HepG2 (cell line): ENCODE results near the gene FYB1. TPM values are rescaled to one million over a fixed set of nuclear protein-coding genes. Genes with fewer than 3 reads are reported as not detected.

ENCODE experiments used
- AKAP8 ChIP-seq: sonication (generic); formaldehyde crosslinking; IDR thresholded peaks from 2 replicates; pipeline ENCODE4 v1.5.1; 2020; ENCODE audit warnings: mild to moderate bottlenecking, missing genetic modification reagents
- ARNT2 ChIP-seq: sonication (generic); formaldehyde crosslinking; IDR thresholded peaks from 2 replicates; pipeline ENCODE4 v1.8.0; 2022; ENCODE audit warnings: mild to moderate bottlenecking, low read depth, missing genetic modification reagents, moderate library complexity
- CEBPG ChIP-seq: IDR thresholded peaks from 2 replicates; pipeline ENCODE4 v1.6.1; 2016
- HMG20A ChIP-seq: IDR thresholded peaks from 2 replicates; pipeline ENCODE4 v1.6.1; 2016; ENCODE audit warnings: borderline replicate concordance
- HNRNPLL ChIP-seq: fragments of 200-400 bp; formaldehyde crosslinking; IDR thresholded peaks from 2 replicates; pipeline ENCODE4 v1.6.1; 2017; ENCODE audit warnings: mild to moderate bottlenecking, low read depth, low read length; ENCODE audit not compliant: poor library complexity, severe bottlenecking
- MATR3 ChIP-seq: sonication (generic); formaldehyde crosslinking; IDR thresholded peaks from 2 replicates; pipeline ENCODE4 v1.4.0; 2020; ENCODE audit warnings: missing genetic modification reagents
- MBNL3 ChIP-seq: fragments of 250-450 bp; sonication (Bioruptor Pico); conservative IDR thresholded peaks from 2 replicates; pipeline ENCODE4 v1.8.0; 2022; ENCODE audit warnings: mild to moderate bottlenecking, inconsistent platforms
- MED1 ChIP-seq: sonication (generic); formaldehyde crosslinking; IDR thresholded peaks from 2 replicates; pipeline ENCODE4 v1.4.0; 2020; ENCODE audit warnings: missing genetic modification reagents
- NRL ChIP-seq: sonication (generic); formaldehyde crosslinking; IDR thresholded peaks from 2 replicates; pipeline ENCODE4 v1.5.0; 2020; ENCODE audit warnings: missing genetic modification reagents, mild to moderate bottlenecking, moderate library complexity, borderline replicate concordance
- RXRB ChIP-seq: IDR thresholded peaks from 2 replicates; pipeline ENCODE4 v1.6.1; 2016; ENCODE audit warnings: borderline replicate concordance, missing genetic modification reagents, missing compliant biosample characterization
- SOX6 ChIP-seq, 2 experiments: fragments of 450-650 bp in 1 of 2; sonication (generic) in 1 of 2; formaldehyde crosslinking in 1 of 2; IDR thresholded peaks; 2 replicates each; pipeline versions ENCODE4 v1.4.0 to v1.6.1; 2017 to 2020; ENCODE audit warnings: antibody characterized with exemption in 1 of 2, mild to moderate bottlenecking in 1 of 2, missing genetic modification reagents in 1 of 2
- U2AF1 ChIP-seq: fragments of 200-400 bp; formaldehyde crosslinking; optimal IDR thresholded peaks from 2 replicates; pipeline ENCODE3; 2017; ENCODE audit warnings: mild to moderate bottlenecking, low read depth, low read length
- ZBTB8A ChIP-seq: sonication (generic); formaldehyde crosslinking; IDR thresholded peaks from 2 replicates; pipeline ENCODE4 v1.4.0; 2020; ENCODE audit warnings: mild to moderate bottlenecking, low read depth, missing genetic modification reagents, borderline replicate concordance
- ZNF121 ChIP-seq: sonication (generic); formaldehyde crosslinking; IDR thresholded peaks from 2 replicates; pipeline ENCODE4 v1.5.0; 2020; ENCODE audit warnings: mild to moderate bottlenecking, missing genetic modification reagents
- ZNF143 ChIP-seq: sonication (generic); formaldehyde crosslinking; IDR thresholded peaks from 2 replicates; pipeline ENCODE4 v1.4.0; 2020; ENCODE audit warnings: missing genetic modification reagents
- ZNF367 ChIP-seq: sonication (generic); formaldehyde crosslinking; IDR thresholded peaks from 2 replicates; pipeline ENCODE4 v1.4.0; 2020; ENCODE audit warnings: missing genetic modification reagents, borderline replicate concordance
- ZNF614 ChIP-seq: IDR thresholded peaks from 2 replicates; pipeline ENCODE4 v1.6.1; 2018; ENCODE audit warnings: missing biosample characterization, missing genetic modification reagents, inconsistent platforms, borderline replicate concordance
- polyA plus RNA-seq, 8 experiments: library from polyadenylated mRNA; depleted of rRNA in 3 of 8; stranded (reverse) in 7 of 8; unstranded in 1 of 8; fragments of >200 nt; fragmentation: Illumina TruSeq in 4 of 8; extraction: Trizol in 4 of 8; gene quantifications; 2 replicates each; pipeline versions ENCODE4 v1.2.1 to v1.2.3, GENCODE V29; 2011 to 2016; ENCODE audit warnings: low read depth in 4 of 8, missing spikeins in 1 of 8, mixed read lengths in 1 of 8; ENCODE audit not compliant: insufficient read depth in 1 of 8
- total RNA-seq, 5 experiments: library from RNA; depleted of rRNA; stranded (reverse); fragments of >200 nt; fragmentation: Illumina TruSeq; extraction: Trizol; gene quantifications; 2 replicates each; pipeline ENCODE4 v1.2.3, GENCODE V29; 2016; ENCODE audit warnings: low read depth in 1 of 5
- TF ChIP-seq, protein P1 (sequence below): sonication (generic); formaldehyde crosslinking; IDR thresholded peaks from 2 replicates; pipeline ENCODE4 v1.4.0; 2020; ENCODE audit warnings: mild to moderate bottlenecking, missing genetic modification reagents, borderline replicate concordance
- TF ChIP-seq, protein P2 (sequence below): sonication (generic); formaldehyde crosslinking; IDR thresholded peaks from 2 replicates; pipeline ENCODE4 v1.5.1; 2020; ENCODE audit warnings: mild to moderate bottlenecking, missing genetic modification reagents, moderate library complexity

FYB1 gene
- total and polyA plus RNA-seq, 2 of the 13 experiments (the other 11 are each of a cell fraction or from before 2014, with no cell fraction given) = 0.03 TPM; not detected in 1

DNA sequence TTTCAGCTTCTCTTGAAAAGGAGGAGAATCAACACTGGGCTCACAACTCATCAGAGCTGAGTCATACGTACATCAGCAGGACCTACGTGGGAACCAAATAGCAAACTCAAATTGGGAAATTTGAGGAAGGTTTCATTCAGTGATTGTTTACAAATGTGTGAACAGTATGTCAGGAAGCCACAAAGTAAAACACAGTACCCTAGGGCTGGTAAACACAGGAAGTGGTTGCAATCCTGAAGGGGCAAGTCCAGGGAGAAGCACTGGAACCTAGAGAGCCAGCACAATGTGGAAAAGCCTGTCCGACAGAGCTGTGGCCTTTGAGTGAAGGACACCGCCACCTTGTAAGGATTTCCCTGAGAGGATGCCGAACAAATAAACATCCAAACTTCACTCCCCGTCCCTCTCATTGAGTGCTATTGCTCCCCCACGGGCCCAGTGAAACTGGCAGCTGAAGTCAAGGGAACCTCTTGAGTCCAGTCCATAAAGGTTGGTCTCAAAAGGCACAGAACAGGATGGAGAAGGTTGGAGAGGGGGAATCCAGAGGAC is 118.4 kb downstream of the FYB1 start (continued):
- no peak for TF ChIP-seq SOX6 (IDR thresholded peaks at IDR 0.05)
- peak; percentile 81 for TF ChIP-seq SOX6 (CRISPR knock-in tag; IDR thresholded peaks at IDR 0.05)
- TF ChIP-seq ZBTB8A (CRISPR knock-in tag) = no peak
- no peak for TF ChIP-seq MATR3
- peak; percentile 37; the same call in 1 of the 2 replicates for TF ChIP-seq ARNT2 (CRISPR knock-in tag)
- TF ChIP-seq, protein P1, sequence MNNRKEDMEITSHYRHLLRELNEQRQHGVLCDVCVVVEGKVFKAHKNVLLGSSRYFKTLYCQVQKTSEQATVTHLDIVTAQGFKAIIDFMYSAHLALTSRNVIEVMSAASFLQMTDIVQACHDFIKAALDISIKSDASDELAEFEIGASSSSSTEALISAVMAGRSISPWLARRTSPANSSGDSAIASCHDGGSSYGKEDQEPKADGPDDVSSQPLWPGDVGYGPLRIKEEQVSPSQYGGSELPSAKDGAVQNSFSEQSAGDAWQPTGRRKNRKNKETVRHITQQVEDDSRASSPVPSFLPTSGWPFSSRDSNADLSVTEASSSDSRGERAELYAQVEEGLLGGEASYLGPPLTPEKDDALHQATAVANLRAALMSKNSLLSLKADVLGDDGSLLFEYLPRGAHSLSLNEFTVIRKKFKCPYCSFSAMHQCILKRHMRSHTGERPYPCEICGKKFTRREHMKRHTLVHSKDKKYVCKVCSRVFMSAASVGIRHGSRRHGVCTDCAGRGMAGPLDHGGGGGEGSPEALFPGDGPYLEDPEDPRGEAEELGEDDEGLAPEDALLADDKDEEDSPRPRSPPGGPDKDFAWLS (CRISPR knock-in tag) = no peak
- no peak for TF ChIP-seq HNRNPLL
- no peak for TF ChIP-seq NRL (CRISPR knock-in tag)
- TF ChIP-seq MED1 (CRISPR knock-in tag) = peak; percentile 88
- peak; percentile 78; the same call in 1 of the 2 replicates for TF ChIP-seq HMG20A (CRISPR knock-in tag)
- TF ChIP-seq ZNF143 = no peak
- TF ChIP-seq RXRB = peak; percentile 48; the same call in 1 of the 2 replicates
- TF ChIP-seq, protein P2, sequence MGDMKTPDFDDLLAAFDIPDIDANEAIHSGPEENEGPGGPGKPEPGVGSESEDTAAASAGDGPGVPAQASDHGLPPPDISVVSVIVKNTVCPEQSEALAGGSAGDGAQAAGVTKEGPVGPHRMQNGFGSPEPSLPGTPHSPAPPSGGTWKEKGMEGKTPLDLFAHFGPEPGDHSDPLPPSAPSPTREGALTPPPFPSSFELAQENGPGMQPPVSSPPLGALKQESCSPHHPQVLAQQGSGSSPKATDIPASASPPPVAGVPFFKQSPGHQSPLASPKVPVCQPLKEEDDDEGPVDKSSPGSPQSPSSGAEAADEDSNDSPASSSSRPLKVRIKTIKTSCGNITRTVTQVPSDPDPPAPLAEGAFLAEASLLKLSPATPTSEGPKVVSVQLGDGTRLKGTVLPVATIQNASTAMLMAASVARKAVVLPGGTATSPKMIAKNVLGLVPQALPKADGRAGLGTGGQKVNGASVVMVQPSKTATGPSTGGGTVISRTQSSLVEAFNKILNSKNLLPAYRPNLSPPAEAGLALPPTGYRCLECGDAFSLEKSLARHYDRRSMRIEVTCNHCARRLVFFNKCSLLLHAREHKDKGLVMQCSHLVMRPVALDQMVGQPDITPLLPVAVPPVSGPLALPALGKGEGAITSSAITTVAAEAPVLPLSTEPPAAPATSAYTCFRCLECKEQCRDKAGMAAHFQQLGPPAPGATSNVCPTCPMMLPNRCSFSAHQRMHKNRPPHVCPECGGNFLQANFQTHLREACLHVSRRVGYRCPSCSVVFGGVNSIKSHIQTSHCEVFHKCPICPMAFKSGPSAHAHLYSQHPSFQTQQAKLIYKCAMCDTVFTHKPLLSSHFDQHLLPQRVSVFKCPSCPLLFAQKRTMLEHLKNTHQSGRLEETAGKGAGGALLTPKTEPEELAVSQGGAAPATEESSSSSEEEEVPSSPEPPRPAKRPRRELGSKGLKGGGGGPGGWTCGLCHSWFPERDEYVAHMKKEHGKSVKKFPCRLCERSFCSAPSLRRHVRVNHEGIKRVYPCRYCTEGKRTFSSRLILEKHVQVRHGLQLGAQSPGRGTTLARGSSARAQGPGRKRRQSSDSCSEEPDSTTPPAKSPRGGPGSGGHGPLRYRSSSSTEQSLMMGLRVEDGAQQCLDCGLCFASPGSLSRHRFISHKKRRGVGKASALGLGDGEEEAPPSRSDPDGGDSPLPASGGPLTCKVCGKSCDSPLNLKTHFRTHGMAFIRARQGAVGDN = no peak
- no peak for TF ChIP-seq MBNL3 (CRISPR knock-in tag)
- no peak for TF ChIP-seq ZNF367
- TF ChIP-seq CEBPG (CRISPR knock-in tag) = peak; percentile 73
- 0 out of 2 replicates have a peak, but pooled peaks have one; percentile 44 for TF ChIP-seq ZNF614
- no peak for TF ChIP-seq AKAP8
- TF ChIP-seq U2AF1 = no peak
- no peak for TF ChIP-seq ZNF121 (CRISPR knock-in tag)
